ENCODE measurements around the gene PCSK9.

Gene PCSK9

DNA sequence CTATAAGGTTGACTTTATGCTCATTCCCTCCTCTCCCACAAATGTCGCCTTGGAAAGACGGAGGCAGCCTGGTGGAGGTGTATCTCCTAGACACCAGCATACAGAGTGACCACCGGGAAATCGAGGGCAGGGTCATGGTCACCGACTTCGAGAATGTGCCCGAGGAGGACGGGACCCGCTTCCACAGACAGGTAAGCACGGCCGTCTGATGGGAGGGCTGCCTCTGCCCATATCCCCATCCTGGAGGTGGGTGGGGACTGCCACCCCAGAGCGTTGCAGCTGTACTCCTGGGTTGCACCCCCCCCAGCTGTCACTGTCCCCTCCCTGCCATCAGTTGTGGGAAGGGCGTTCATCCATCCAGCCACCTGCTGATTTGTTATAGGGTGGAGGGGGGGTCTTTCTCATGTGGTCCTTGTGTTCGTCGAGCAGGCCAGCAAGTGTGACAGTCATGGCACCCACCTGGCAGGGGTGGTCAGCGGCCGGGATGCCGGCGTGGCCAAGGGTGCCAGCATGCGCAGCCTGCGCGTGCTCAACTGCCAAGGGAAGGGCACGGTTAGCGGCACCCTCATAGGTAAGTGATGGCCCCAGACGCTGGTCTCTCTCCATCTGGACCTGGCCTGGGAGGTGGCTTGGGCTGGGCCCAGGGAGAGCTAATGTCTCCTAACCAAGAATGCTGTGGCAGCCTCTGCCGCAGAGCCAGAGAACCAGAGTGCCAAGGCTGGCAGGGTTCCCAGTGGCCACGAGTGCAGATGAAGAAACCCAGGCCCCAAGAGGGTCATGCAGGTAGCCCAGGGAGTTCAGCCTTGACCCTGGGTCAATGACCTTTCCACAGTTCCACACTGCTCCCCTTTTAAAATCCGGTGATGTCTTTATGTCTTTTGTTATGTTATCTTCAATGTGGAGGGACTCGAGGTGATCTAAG is 13.1 kb downstream of the PCSK9 start:
- TF ChIP-seq, protein P1, sequence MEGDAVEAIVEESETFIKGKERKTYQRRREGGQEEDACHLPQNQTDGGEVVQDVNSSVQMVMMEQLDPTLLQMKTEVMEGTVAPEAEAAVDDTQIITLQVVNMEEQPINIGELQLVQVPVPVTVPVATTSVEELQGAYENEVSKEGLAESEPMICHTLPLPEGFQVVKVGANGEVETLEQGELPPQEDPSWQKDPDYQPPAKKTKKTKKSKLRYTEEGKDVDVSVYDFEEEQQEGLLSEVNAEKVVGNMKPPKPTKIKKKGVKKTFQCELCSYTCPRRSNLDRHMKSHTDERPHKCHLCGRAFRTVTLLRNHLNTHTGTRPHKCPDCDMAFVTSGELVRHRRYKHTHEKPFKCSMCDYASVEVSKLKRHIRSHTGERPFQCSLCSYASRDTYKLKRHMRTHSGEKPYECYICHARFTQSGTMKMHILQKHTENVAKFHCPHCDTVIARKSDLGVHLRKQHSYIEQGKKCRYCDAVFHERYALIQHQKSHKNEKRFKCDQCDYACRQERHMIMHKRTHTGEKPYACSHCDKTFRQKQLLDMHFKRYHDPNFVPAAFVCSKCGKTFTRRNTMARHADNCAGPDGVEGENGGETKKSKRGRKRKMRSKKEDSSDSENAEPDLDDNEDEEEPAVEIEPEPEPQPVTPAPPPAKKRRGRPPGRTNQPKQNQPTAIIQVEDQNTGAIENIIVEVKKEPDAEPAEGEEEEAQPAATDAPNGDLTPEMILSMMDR (IDR thresholded peaks at IDR 0.05; ENCODE audit: extremely low read depth, missing control alignments) = no peak

DNA sequence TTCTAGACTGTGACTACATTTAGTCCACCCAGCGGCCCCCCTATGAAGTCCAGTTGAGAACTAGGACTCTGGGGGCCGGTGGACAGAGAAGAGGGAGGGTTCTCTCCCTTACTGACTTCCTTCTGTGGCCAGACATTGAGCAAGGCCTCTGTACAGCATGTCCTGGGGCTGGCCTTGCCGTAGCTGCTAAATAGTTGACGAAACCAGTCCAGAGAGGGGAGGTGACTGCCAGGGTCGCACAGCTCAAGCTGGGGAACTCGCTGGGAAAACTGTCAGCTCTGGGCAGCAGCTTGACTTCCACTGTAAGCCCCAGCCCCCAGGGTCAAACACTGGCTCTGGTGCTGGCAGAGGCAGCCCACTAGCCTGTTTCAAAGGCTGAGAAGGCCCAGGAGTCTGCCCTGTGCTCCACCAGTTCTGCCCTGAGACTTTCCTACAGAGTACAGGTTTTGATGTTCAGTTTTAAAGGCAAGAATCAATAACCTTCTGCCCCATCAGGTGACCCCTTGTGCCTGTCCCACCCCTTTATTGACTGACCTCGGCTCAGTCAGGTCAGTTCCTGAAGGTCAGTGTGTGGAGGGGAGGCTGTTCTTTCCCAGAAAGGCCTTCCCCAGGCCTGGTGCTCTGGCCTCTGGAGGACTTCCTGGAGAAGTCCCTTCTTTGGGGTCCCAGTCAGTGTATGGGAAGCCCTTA is 14.1 kb downstream of the PCSK9 start:
- DNase-seq (ENCODE audit: low spot score) = no peak

More for the DNA sequence above, 13.1 kb downstream of the PCSK9 start:
- DNase-seq (ENCODE audit: low spot score) = no peak

DNA sequence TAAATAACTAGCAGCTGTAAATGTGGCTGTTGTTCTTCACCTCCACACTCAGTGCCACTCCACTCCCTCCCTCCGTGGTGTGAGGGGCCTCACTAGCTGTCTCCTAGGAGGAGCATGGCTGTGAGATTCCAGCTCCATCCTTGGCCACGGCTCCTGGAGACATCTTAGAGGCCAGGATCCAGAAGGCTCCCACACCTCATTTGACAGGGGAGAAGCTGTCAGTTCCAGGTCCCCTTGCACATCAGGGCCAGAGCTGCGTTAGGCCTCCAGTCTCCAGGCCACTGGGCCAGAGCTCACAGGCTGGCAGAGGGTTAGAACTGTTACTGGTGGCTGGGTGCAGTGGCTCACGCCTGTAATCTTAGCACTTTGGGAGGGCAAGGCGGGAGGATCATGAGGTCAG is 15.0 kb downstream of the PCSK9 start:
- no peak for DNase-seq (ENCODE audit: low spot score)
- TF ChIP-seq, protein P1 (IDR thresholded peaks at IDR 0.05; ENCODE audit: extremely low read depth, missing control alignments) = no peak

More for the DNA sequence above, 14.1 kb downstream of the PCSK9 start:
- TF ChIP-seq, protein P1 (IDR thresholded peaks at IDR 0.05; ENCODE audit: extremely low read depth, missing control alignments) = no peak

DNA sequence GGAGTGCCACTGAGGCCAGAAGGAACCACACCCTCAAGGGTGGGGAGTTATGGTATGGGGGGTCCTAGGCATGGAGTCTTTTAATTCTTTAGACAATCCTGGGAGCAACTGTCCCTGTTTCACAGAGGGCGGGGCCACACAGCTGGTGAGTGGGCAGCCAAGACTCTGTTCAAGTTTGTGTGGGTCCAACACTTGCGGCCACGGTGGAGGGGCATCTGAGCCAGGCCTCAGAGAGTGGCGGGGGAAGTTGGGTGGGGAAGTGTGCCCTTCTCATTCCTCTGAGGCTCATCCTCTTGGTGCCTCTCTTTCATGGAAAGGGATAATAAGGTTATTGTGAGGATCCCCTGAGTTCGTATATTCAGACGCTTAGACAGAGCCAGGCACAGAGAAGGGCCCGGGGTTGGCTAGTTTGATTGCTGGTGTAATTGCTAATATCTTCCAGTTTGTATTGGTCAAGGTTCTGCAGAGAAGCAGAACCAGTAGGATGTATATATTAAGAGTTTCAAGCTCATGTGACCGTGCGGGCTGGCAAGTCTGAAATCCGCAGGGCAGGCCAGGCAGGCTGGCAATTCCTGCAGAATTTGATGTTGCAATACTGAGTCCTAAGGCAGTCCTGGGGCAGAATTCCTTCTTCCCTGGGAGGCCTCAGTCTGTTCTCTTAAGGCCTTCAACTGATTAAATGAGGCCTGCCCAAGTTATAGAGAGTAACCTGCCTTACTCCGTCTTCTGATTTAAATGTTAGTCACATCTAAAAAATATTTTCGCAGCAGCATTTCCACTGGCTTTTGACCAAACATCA is 15.9 kb downstream of the PCSK9 start:
- TF ChIP-seq, protein P1 (IDR thresholded peaks at IDR 0.05; ENCODE audit: extremely low read depth, missing control alignments) = no peak
- no peak for DNase-seq (ENCODE audit: low spot score)

DNA sequence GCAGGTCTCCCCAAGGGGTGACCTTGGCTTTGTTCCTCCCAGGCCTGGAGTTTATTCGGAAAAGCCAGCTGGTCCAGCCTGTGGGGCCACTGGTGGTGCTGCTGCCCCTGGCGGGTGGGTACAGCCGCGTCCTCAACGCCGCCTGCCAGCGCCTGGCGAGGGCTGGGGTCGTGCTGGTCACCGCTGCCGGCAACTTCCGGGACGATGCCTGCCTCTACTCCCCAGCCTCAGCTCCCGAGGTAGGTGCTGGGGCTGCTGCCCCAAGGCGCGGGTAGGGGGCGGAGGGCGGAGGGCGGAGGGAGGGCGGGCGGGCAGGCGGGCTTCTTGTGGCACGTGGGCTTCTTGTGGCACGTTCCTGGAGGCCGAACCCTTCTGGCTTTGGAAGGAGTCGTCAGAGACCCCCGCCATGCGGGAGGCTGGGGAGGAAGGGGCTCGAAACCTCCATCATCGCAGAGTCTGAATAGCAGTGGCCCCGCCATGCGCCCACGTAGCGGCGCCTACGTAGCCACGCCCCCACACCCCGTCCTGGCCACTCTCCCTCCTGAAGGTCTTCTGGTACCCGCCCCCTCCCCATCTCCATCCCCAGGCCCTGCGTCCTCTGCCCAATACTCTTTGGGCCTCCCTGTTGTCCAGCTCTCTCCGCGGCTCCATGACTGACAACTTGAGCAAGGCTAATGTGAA is 16.7 kb downstream of the PCSK9 start:
- TF ChIP-seq, protein P1 (IDR thresholded peaks at IDR 0.05; ENCODE audit: extremely low read depth, missing control alignments) = no peak
- DNase-seq (ENCODE audit: low spot score) = no peak

DNA sequence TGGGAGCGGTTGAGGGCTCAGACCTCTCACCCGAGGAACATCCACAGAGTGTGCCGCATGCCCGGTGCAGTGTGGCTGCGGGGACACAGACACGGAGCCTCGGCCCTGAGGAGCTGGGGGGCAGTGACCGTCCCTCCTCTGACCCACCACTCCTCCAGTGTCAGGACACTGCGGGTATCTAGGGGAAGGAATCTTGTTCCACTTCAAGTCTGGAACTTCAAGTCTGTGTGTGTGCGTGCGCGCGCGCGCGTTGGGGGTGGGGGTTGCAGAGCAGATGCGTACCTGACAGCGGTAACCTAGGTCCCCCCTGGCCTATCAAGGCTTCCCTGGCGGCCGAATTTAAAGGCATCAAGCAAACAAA is 17.3 kb downstream of the PCSK9 start:
- TF ChIP-seq, protein P1 (IDR thresholded peaks at IDR 0.05; ENCODE audit: extremely low read depth, missing control alignments) = no peak
- no peak for DNase-seq (ENCODE audit: low spot score)
